ENCODE measurements around the gene WWOX.
A peak's percentile ranks its signal among the peaks of the same experiment; 100 is the strongest.
"Not testable (repeated sequence)": the region's sequence is repeated elsewhere in the genome, so short reads cannot be mapped to it uniquely, and the experiment has no call there.

The WWOX gene
- 6.3 to 15.4 (median 11.8) reads per million in 18 experiments for total RNA-seq

DNA sequence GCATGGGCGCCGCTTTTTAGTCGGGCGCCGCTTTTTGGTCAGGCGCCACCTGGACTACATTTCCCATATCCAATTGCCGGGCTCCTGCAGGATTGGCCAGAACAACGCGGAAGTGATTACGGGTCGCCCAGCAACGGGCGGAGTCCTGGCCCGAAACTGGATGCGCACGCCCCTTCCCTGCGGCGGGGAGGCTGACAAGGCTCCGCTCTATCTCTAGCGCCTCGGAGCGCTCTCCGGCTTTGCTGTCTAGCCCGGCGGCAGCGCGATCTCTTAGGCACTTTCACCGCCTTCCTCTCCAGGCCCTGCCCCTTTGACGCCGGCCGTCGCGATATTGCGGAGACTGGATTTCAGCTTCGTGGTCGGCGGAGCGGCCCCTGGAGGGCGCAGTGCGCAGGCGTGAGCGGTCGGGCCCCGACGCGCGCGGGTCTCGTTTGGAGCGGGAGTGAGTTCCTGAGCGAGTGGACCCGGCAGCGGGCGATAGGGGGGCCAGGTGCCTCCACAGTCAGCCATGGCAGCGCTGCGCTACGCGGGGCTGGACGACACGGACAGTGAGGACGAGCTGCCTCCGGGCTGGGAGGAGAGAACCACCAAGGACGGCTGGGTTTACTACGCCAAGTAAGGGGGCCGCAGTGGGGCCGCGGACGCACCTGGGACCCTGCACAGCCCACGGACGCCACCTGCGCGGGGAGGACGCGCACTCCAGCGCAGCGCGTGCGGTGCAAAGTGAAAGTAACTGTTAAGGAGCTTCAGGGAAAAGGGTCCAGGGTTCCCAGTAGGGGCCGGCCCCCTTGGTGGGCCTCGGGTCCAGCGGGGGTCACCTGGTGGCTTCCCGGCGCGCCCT is at the start of gene WWOX:
TSS of gene WWOX (plus strand) at position 384 of the 841 bp plus-strand sequence.
- DNase-seq = peak; percentile 98 to 99

DNA sequence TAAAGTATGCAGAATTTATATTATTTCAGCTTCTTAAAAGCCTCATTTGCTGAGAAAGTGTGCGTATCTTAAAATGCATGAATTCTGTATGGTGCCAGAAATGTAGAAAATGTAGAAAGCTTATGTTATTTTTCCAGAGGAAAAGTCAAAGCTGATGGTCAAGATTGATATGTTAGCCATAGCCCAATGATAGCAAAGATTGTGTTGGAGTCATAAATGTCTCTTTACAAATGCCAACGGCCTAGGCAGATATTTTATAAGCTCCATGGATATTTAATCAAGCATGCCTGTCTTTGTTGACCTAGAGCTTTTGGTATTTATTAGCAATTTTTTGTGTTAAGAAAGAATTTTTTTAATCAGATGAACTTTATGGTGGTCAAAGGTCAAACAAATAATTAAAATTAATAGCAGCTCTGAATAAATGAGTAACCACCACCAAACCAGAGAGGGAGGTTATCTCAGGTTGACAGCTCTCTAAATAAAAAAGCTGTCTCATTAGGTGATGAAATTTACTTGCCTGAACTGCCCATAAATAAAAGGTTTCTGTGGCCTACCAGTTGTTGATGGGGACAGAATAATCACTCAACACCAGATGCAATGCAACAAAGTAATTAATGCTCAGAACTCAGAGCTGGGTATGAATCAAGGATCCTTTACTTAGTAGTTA is 48.6 kb upstream of the WWOX start:
- DNase-seq = no peak

DNA sequence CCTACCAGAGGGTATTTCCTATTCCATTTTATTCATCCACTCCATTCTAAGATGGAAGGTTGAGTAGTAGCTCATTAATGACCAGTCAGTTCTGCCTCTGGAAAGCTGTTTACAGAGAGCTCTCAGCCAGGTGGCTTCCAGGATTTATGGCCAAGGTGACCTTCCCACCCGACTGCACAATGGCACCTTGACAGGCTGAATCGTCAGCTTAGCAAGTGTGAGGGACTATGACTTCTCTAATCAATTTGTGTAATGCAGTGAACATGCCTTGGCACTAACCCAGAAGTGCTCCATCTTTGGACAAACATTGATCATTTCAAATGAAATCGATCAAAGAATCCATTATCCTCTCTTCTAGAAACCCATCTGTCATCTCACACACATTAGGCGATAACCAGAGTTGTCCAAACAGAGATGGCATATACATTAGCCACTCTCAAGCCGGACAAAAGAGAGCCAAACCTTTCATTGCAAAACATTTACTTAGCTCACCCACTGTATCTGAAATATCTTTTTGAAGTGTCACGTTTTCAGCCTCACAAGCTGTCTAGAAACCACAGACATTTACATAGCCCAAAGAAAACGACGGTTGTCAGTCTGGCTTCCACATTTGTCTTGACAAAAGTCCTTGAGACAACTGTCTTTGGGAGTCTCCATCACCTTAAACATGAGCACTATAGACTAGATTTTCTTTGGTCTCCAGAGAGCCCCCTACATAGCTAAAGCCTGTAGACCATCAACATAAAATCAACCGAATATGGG is 41.5 kb upstream of the WWOX start:
- no peak for DNase-seq

GRCh38 chr16:78059806-78060205 is 39.6 kb upstream of the WWOX start:
- DNase-seq = not testable (repeated sequence)

DNA sequence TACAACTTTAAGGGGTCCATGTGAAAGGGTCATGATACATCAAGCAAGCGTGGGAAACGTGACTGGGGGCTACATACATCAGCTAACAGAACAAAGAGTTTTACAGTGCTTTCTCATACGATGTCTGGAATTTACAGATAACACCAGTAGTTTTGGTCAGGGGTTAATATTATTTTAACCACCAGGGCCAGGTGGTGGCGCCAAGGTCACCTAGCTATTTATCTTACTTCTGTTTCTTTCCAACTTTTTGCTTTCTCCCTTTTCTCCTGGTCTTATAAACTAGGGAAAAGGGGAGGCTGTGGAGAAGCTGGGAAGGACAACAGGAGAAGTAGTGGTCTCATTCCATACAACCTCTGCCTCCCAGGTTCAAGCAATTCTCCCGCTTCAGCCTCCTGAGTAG is 39.2 kb upstream of the WWOX start:
- no peak for DNase-seq

DNA sequence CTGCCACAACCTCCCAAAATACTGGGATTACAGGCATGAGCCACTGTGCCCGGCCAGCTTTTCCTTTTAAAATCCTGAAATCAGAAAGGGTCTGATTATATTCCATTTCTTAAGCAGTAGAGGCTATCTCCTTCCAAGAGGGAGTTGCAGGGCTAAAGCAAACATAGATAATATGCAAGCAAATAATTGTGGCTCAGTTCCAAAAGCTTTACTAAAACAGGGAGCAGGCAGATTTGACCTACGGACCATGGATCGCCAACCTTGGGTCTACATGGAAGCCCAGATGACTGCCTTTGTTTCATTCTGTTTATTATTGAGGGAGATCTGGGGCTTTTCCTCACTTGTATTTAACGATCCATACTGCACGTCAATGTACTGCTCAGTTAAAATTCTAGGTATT is 38.6 kb upstream of the WWOX start:
- no peak for DNase-seq

DNA sequence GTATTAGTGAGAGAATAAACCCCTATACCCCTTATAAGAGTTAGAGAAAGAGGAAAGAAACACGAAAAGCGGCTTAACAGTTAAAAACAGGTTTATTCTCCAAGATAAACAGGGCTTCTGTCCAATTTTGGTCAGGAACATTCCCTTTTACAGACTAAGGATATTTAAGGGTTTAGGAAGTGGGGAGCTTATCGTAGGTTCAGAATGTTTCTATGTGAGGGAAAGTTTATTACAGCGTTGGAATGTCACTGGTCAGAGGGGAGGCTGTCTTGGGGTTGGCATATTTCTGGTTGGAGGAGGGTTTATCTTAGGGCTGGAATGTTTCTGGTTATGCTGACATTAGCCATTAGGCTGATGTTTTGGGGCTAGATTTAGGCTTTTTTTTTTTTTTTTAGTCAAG is 34.1 kb upstream of the WWOX start:
- no peak for DNase-seq

DNA sequence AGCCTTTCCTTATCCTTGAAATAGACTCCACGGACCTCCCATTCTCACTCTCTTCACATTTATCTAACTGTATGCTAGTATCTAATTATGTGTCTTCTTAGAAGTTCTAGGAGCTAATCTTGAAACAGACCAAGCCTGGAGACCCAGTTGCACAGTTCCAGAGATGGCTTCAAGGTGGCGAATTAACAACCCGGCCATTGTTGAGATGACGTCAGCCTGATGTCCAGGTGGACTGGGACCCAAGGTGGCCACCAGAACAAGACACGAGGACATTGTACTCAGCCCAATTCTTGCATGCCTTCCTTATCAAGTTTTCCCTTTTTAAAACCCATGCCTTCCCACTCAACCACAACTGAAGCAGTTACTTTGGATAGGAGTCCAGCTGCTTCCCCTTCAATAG is 29.5 kb upstream of the WWOX start:
- DNase-seq = no peak

DNA sequence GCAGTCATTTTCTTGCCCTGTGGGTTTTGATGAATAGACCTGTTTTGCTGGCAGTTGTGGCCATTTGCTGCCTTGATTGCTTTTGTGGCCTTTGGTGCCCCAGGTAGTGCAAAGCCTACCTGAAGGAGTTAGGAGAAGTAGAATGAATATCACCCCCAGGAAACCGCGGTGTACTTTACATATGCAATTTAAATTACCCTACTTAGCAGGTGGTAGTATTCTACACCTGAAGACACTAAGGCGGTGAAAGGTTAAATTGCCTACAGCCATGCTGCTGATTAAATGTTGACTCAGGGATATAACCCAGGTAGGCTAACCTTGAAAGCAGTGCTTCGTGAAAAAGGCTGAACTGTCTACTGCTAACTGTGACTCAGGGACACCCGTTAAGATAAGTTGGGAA is 27.2 kb upstream of the WWOX start:
- DNase-seq = no peak

- DNase-seq = no peak
Observed at GRCh38 chr16:78075800-78076199, 23.7 kb upstream of the WWOX start.

GRCh38 chr16:78081341-78081740 is 18.1 kb upstream of the WWOX start:
- no peak for DNase-seq

DNA sequence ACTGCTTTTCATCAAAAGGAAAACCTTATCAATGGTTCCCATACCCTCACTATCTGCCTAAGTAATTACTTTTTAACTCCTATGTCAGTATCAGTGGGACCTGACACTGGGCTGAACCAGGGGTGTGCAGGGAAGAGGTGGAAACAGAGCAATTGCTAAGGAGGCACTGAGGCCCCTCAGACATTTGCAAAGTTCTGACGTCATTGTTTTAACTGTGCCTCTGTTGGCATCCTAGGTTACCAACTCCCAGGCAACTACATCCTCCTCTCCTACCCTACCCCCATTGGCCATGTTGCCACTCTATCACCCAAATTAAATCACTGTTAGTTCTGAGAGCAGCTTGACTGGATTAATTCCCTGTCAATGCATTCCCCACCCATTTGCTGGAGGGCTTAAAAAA is 8.0 kb upstream of the WWOX start:
- no peak for DNase-seq

DNA sequence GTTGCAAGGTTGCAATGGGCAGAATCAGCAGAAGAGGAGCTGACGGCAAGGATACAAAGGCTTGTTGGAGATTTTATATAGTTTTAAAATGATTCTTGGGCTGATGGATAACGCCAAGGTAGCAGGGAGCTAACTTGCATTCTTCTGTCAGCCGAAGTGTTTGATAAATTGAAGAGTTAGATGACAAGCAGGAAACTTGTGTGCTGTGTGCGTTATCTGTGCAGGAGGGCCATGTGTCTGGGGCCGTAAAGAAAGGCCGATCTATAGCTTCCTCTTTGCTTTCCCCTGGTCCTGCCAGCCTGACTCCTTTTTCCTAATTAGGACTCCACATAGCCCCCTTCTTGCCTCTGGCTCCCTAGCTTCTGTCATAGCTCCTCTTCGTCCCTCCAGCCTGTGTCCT is 6.7 kb upstream of the WWOX start:
- DNase-seq = no peak

GRCh38 chr16:78094166-78094565 is 5.3 kb upstream of the WWOX start:
- DNase-seq = no peak

GRCh38 chr16:78094998-78095397 is 4.5 kb upstream of the WWOX start:
- no peak for DNase-seq

DNA sequence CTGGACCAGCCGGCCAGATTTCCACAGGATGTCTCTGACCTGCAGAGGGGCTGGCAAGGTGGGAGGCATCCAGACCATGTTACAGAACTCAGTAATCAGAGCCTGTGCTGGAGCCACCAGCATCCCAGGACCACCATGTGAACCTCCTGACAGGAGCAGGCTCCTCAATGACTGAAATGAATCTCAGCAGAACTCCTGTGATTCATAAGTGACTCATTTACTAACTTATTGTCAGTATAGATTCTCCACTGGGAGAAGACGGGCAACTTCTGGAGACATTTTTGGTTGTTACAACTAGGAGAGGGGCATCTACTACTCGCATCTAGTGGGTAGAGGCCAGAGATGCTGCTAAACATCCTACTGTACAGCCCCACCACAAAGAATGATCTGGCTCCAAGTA is 3.1 kb upstream of the WWOX start:
- no peak for DNase-seq

DNA sequence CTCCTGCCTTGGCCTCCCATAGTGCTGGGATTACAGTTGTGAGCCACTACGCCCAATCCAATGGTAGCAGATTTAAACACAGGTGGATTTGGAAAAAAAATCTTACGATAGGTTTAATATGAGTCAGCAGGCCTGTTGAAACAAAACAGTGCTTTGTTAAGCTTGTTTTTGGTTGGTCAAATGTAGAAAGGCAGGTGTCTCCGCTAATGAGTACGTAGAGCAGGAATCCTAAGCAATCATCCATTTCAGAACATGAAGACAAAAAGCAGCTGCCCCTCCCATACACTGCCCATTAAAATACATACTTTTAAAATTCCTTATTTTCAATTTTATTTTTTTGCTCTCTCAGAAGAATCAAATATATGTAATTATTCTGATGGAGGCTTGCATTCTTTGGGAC is 1.9 kb upstream of the WWOX start:
- DNase-seq = no peak

- no peak for DNase-seq
Observed at GRCh38 chr16:78098087-78098486, 1.4 kb upstream of the WWOX start.

- DNase-seq = no peak
Observed at GRCh38 chr16:78098595-78099270, 721 bp upstream of the WWOX start.

GRCh38 chr16:78100112-78100467 is 636 bp downstream of the WWOX start:
- DNase-seq = peak; percentile 21 to 39

- no peak for DNase-seq
Observed at GRCh38 chr16:78102122-78102660, 2.7 kb downstream of the WWOX start.

DNA sequence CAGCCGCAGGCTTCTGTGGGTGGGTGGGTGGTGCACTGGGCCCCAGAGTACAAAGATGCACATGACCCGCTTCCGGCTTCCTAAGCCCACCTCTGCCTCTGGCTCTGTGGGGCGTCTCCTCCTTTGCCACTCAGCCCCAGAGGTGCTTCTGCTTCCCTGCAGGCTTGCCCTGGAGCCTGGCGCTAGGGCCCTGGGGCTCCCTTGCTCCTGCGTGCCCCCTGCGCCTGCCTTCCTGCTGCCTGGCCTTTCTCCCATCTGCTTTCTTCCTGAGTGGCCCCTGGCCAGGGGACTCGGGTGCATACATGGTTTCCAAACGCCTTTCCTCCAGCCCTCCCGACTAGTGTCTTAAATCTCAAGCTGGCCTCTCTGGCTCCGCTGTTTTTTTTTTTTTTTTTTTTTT is 3.4 kb downstream of the WWOX start:
- no peak for DNase-seq

DNA sequence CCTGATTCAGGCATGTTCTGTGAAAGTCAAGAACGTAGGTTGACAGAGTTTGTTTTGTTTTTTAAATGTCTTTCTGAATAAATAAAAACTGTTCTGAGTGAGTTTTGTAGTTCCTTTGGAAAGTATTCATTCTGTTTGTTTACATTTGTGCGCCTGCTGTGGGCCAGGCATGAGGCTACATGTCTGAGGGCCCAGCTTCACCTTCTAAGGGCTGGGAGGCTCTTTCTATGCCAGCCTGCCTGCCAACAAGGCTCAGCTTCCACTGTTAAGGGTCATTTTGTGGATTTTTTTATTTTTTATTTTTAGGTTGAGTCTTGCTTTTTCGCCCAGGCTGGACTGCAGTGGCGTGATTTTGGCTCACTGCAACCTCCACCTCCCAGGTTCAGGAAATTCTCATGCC is 6.1 kb downstream of the WWOX start:
- DNase-seq = no peak
